Mesothelial cell of epicardium (in vitro differentiated cells): Measurements from ENCODE around the gene ATP9A. TPM values are rescaled to one million over a fixed set of nuclear protein-coding genes. Genes with fewer than 3 reads are reported as not detected.

Experiments
- DNase-seq, 2 experiments: peaks; one replicate each; pipeline ENCODE4 v3.0.0; 2021; ENCODE audit warnings: low spot score in 2 of 2; ENCODE audit not compliant: unreplicated experiment in 2 of 2
- H3K27ac Mint-ChIP-seq: 2 replicates; pipeline ENCODE4 v1.8.0; 2021; ENCODE audit warnings: mixed read lengths
- H3K27me3 Mint-ChIP-seq: 2 replicates; pipeline ENCODE4 v1.8.0; 2021; ENCODE audit warnings: low read depth, mixed read lengths
- H3K36me3 Mint-ChIP-seq: 2 replicates; pipeline ENCODE4 v1.8.0; 2021; ENCODE audit warnings: mixed read lengths
- H3K4me1 Mint-ChIP-seq: 2 replicates; pipeline ENCODE4 v1.8.0; 2021; ENCODE audit warnings: mixed read lengths
- H3K4me3 Mint-ChIP-seq: 2 replicates; pipeline ENCODE4 v1.8.0; 2021; ENCODE audit warnings: mild to moderate bottlenecking, moderate library complexity, mixed read lengths
- H3K9me3 Mint-ChIP-seq: 2 replicates; pipeline ENCODE4 v1.8.0; 2021; ENCODE audit warnings: mixed read lengths
- total RNA-seq: library from RNA; stranded (reverse); gene quantifications from 3 replicates; pipeline ENCODE4 v1.2.1, GENCODE V29; 2021
- TF ChIP-seq, protein P1 (sequence below): fragments of 200-600 bp; sonication (generic); IDR thresholded peaks from one replicate; pipeline ENCODE4 v1.5.0; 2021; ENCODE audit warnings: antibody characterized with exemption; ENCODE audit not compliant: unreplicated experiment

Gene ATP9A
- total RNA-seq, 1 donor from 2014 or later = 80.0 TPM

DNA sequence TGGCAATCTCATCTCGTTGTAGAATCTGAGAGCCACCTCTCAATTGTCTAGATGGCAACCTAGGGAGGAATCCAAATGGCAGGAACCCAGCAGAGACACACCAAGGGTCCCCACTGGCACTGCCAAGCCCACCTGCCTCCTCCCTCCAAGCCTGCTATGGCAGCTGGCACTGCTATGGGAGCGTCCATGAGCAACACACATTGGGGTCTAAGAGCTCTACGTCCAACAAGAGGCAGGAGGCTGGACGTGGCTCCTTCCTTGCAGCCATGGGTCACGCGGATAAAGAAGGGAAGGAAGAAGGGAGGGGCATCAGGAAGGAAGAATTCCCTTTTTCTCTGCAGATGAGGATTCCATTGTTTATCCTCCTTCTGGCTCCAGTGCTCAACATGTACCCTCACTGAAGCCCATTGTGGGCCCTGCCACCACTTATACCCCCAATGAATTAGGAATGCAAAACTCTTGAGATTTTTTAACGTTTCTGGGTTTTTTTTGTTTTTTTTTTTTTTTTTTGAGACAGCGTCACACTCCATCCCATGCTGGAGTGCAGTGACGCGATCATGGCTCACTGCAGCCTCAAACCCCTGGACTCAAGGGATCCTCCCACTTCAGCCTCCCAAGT is 17.3 kb downstream of the ATP9A start:
- no peak overlapping the region for H3K27ac Mint-ChIP-seq
- H3K9me3 Mint-ChIP-seq = peaks cover under 1% of the 10 kb centered on the region
- no peaks in the 10 kb centered on the region for H3K27me3 Mint-ChIP-seq
- DNase-seq = no peak
- peaks cover 8% of the 10 kb centered on the region for H3K4me1 Mint-ChIP-seq
- no peak overlapping the region for H3K4me3 Mint-ChIP-seq
- TF ChIP-seq, protein P1, sequence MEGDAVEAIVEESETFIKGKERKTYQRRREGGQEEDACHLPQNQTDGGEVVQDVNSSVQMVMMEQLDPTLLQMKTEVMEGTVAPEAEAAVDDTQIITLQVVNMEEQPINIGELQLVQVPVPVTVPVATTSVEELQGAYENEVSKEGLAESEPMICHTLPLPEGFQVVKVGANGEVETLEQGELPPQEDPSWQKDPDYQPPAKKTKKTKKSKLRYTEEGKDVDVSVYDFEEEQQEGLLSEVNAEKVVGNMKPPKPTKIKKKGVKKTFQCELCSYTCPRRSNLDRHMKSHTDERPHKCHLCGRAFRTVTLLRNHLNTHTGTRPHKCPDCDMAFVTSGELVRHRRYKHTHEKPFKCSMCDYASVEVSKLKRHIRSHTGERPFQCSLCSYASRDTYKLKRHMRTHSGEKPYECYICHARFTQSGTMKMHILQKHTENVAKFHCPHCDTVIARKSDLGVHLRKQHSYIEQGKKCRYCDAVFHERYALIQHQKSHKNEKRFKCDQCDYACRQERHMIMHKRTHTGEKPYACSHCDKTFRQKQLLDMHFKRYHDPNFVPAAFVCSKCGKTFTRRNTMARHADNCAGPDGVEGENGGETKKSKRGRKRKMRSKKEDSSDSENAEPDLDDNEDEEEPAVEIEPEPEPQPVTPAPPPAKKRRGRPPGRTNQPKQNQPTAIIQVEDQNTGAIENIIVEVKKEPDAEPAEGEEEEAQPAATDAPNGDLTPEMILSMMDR = no peak
- H3K36me3 Mint-ChIP-seq = peaks cover under 1% of the 10 kb centered on the region

DNA sequence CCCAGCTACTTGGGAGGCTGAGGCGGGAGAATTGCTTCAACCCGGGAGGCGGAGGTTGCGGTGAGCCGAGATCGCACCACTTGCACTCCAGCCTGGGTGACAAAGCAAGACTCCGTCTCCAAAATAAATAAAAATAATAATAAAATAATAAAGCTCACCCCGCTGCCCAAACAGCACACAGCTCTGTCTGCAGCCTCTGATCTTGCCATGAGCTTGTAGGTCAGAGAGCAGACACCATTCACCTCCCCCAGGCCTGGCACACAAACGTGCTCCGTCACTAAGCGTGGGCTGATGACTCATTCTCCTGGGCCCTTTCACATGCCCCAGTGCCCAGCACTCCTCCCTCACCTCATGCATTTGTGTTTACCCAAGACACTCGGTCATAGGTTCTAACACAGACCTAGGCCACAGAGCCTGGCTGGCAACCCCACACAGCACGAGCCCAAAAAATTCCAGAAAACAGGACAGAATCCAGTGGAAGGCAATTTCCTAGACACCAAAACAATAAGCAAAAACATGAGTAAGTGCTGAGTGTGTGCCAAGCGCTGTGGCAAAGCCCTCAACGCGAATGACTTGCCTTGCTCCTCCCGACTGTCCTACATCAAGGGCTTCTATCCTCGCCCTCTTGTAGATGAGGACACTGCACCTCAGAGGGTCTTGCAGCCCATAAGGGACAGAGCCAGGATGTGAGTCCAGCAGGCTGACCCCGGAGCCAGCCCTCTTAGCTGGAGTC is 18.0 kb downstream of the ATP9A start:
- Mint-ChIP-seq H3K27me3 (no peaks in the 10 kb centered on the region), H3K9me3 (peaks cover 5% of the 10 kb centered on the region), H3K4me1 (peaks cover 8% of the 10 kb centered on the region), H3K36me3 (peaks cover 5% of the 10 kb centered on the region), H3K4me3 (no peak overlapping the region), H3K27ac (peak overlapping the region; percentile 5)
- DNase-seq = no peak
- TF ChIP-seq, protein P1 = no peak

DNA sequence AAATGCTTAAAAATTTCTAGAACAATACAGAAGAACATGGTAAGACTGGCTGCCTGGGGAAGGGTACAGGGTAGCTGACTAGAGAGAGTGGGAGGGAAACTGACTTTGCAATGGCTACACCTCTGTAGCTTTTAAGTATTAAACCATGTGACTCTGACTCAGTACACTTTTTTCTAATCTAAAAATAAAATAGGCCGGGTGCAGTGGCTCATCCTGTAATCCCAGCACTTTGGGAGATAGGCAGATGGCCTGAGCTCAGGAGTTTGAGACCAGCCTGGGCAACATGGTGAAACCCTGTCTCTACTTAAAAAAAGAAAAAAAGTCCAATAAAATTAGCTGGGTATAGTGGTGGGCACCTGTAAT is 18.5 kb downstream of the ATP9A start:
- Mint-ChIP-seq H3K36me3 (peaks cover 5% of the 10 kb centered on the region), H3K27ac (no peak overlapping the region), H3K4me1 (peaks cover 8% of the 10 kb centered on the region), H3K4me3 (no peak overlapping the region), H3K9me3 (peaks cover 5% of the 10 kb centered on the region), H3K27me3 (no peaks in the 10 kb centered on the region)
- no peak for DNase-seq
- TF ChIP-seq, protein P1 = no peak

DNA sequence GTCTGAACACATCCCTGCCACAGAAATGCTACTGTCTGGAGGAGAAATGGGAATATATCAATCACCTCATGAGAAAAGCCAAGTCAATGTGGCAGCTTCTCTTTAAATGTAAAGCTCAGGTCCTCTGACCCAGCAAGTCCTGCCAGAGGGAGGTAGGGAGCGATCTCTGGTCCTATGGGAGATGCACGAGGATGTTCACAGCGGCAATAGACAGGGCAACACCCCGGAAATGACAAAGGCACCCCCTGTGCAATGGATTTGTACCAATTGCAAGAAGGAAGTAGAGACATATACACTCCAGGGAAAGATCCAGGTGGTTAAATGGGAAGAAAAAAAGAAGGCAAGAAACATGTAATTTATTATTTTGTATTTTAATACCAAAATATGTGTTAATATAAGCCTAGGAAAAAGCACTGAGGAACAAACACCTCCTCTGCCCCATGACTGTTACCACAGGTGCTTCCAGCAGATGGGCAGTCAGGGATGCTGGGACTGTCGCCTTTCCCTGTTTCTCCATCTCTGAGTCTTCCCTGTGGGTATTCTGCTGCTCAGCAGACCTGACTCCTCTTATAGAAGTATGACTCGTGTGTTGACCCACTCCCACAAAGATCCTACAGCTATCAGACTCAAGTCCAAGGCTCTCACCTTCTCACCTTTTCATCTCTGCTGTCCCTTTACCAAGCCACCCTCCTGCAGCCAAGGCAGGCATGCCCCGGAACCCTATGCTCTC is 20.8 kb downstream of the ATP9A start:
- H3K36me3 Mint-ChIP-seq = peaks cover 7% of the 10 kb centered on the region
- H3K27ac Mint-ChIP-seq = no peak overlapping the region
- DNase-seq = no peak
- H3K4me3 Mint-ChIP-seq = no peak overlapping the region
- no peaks in the 10 kb centered on the region for H3K27me3 Mint-ChIP-seq
- H3K9me3 Mint-ChIP-seq = peaks cover 5% of the 10 kb centered on the region
- TF ChIP-seq, protein P1 = no peak
- peaks cover 14% of the 10 kb centered on the region for H3K4me1 Mint-ChIP-seq

DNA sequence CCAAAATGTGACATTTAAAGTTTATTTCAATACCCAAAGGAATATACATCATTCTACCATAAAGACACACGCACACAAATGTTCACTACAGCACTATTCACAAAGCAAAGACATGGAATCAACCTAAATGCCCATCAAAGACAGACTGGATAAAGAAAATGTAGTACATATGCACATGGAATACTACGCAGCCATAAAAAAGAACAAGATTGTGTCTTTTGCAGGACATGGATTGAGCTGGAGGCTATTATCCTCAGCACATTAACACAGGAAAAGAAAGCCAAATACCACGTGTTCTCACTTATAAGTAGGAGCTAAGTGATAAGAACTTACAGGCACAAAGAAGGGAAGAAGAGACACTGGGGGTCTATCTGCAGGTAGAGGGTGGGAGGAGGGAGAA is 22.4 kb downstream of the ATP9A start:
- Mint-ChIP-seq H3K9me3 (peaks cover 5% of the 10 kb centered on the region), H3K27me3 (no peaks in the 10 kb centered on the region), H3K27ac (no peak overlapping the region), H3K4me1 (peaks cover 11% of the 10 kb centered on the region), H3K4me3 (no peak overlapping the region), H3K36me3 (peaks cover 7% of the 10 kb centered on the region)
- TF ChIP-seq, protein P1 = no peak
- no peak for DNase-seq
